WTC11 (cell line): ENCODE data around the gene GRIN2A. TPM values are rescaled to one million over a fixed set of nuclear protein-coding genes. Genes with fewer than 3 reads are reported as not detected.

ENCODE experiments used
- ATAC-seq: fragments of 200-7000 bp; cut with Tn5 transposase; 2 replicates; pipeline ENCODE4 v1.10.0; 2021; ENCODE audit warnings: mild to moderate bottlenecking, moderate library complexity
- CTCF ChIA-PET: fragments of 300-600 bp; sonication (Branson Sonifier 250); formaldehyde crosslinking; loops from one replicate; lab custom pipeline; 2021; ENCODE audit warnings: antibody characterized with exemption; lab: Charles Lee
- POLR2A ChIA-PET: fragments of 350-600 bp; sonication (Branson Sonifier 250); formaldehyde crosslinking; loops from one replicate; lab custom pipeline; 2021; ENCODE audit warnings: antibody characterized with exemption; lab: Charles Lee
- DNase-seq: peaks from one replicate; pipeline ENCODE4 v3.0.0; 2021; ENCODE audit warnings: low spot score
- H3K27ac Mint-ChIP-seq: 2 replicates; pipeline ENCODE4 v1.8.0; 2021; ENCODE audit warnings: mixed read lengths
- H3K27me3 Mint-ChIP-seq: 2 replicates; pipeline ENCODE4 v1.8.0; 2021; ENCODE audit warnings: low read depth, mild to moderate bottlenecking, moderate library complexity, mixed read lengths
- H3K36me3 Mint-ChIP-seq: 2 replicates; pipeline ENCODE4 v1.8.0; 2021; ENCODE audit warnings: mixed read lengths
- H3K4me1 Mint-ChIP-seq: 2 replicates; pipeline ENCODE4 v1.8.0; 2022; ENCODE audit warnings: mixed read lengths
- H3K4me3 Mint-ChIP-seq: 2 replicates; pipeline ENCODE4 v1.8.0; 2021; ENCODE audit warnings: mild to moderate bottlenecking, moderate library complexity, mixed read lengths
- H3K9me3 Mint-ChIP-seq: 2 replicates; pipeline ENCODE4 v1.8.0; 2021; ENCODE audit warnings: mixed read lengths
- ATF1 ChIP-seq: sonication (generic); formaldehyde crosslinking; IDR thresholded peaks from 2 replicates; pipeline ENCODE4 v1.8.1; 2023; ENCODE audit warnings: mild to moderate bottlenecking, moderate library complexity, missing genetic modification reagents
- MXD4 ChIP-seq: fragments of 250-450 bp; sonication (Bioruptor Pico); IDR thresholded peaks from 2 replicates; pipeline ENCODE4 v1.8.0; 2021; ENCODE audit warnings: mild to moderate bottlenecking, moderate library complexity, borderline replicate concordance
- MYBL2 ChIP-seq: sonication (generic); formaldehyde crosslinking; IDR thresholded peaks from 2 replicates; pipeline ENCODE4 v1.8.1; 2023; ENCODE audit warnings: mild to moderate bottlenecking, moderate library complexity, missing genetic modification reagents
- NR2C2 ChIP-seq: sonication (generic); formaldehyde crosslinking; IDR thresholded peaks from 2 replicates; pipeline ENCODE4 v1.8.0; 2022; ENCODE audit warnings: mild to moderate bottlenecking, missing genetic modification reagents
- OVOL2 ChIP-seq: fragments of 250-450 bp; sonication (Bioruptor Pico); IDR thresholded peaks from 2 replicates; pipeline ENCODE4 v1.9.0; 2021; ENCODE audit warnings: mild to moderate bottlenecking, borderline replicate concordance
- PRRX2 ChIP-seq: fragments of 250-450 bp; sonication (Bioruptor Pico); IDR thresholded peaks from 2 replicates; pipeline ENCODE4 v1.8.0; 2021; ENCODE audit warnings: mild to moderate bottlenecking
- ZNF138 ChIP-seq: sonication (generic); formaldehyde crosslinking; conservative IDR thresholded peaks from 2 replicates; pipeline ENCODE4 v1.8.1; 2022; ENCODE audit warnings: mild to moderate bottlenecking, moderate library complexity, missing genetic modification reagents
- ZNF396 ChIP-seq: fragments of 250-450 bp; sonication (Bioruptor Pico); IDR thresholded peaks from 2 replicates; pipeline ENCODE4 v1.8.0; 2021; ENCODE audit warnings: mild to moderate bottlenecking, moderate library complexity, borderline replicate concordance
- total RNA-seq: library from RNA; stranded (reverse); gene quantifications from 3 replicates; pipeline ENCODE4 v1.2.3, GENCODE V29; 2021
- TF ChIP-seq, protein P1 (sequence below): sonication (generic); formaldehyde crosslinking; IDR thresholded peaks from 2 replicates; pipeline ENCODE4 v1.8.0; 2022; ENCODE audit warnings: mild to moderate bottlenecking, missing genetic modification reagents
- TF ChIP-seq, protein P2 (sequence below): sonication (generic); formaldehyde crosslinking; IDR thresholded peaks from 2 replicates; pipeline ENCODE4 v1.8.1; 2023; ENCODE audit warnings: mild to moderate bottlenecking, missing genetic modification reagents, moderate library complexity
- TF ChIP-seq, protein P3 (sequence below): sonication (generic); formaldehyde crosslinking; IDR thresholded peaks from 2 replicates; pipeline ENCODE4 v1.8.1; 2023; ENCODE audit warnings: mild to moderate bottlenecking, missing genetic modification reagents, moderate library complexity
- TF ChIP-seq, protein P4 (sequence below): sonication (generic); formaldehyde crosslinking; IDR thresholded peaks from 2 replicates; pipeline ENCODE4 v1.8.0; 2023; ENCODE audit warnings: missing genetic modification reagents
- TF ChIP-seq, protein P5 (sequence below): sonication (generic); formaldehyde crosslinking; IDR thresholded peaks from 2 replicates; pipeline ENCODE4 v1.8.1; 2023; ENCODE audit warnings: mild to moderate bottlenecking, moderate library complexity, missing genetic modification reagents
- TF ChIP-seq, protein P6 (sequence below): sonication (generic); formaldehyde crosslinking; conservative IDR thresholded peaks from 2 replicates; pipeline ENCODE4 v1.8.1; 2023; ENCODE audit warnings: mild to moderate bottlenecking, low read depth, missing genetic modification reagents, moderate library complexity
- TF ChIP-seq, protein P7 (sequence below): sonication (generic); formaldehyde crosslinking; IDR thresholded peaks from 2 replicates; pipeline ENCODE4 v1.8.1; 2022; ENCODE audit warnings: mild to moderate bottlenecking, missing genetic modification reagents, moderate library complexity, borderline replicate concordance
- TF ChIP-seq, protein P8 (sequence below): sonication (generic); formaldehyde crosslinking; IDR thresholded peaks from 2 replicates; pipeline ENCODE4 v1.8.0; 2023; ENCODE audit warnings: missing genetic modification reagents, mild to moderate bottlenecking, borderline replicate concordance

The GRIN2A gene
- total RNA-seq, 1 experiment from 2014 or later = 3.5 TPM

DNA sequence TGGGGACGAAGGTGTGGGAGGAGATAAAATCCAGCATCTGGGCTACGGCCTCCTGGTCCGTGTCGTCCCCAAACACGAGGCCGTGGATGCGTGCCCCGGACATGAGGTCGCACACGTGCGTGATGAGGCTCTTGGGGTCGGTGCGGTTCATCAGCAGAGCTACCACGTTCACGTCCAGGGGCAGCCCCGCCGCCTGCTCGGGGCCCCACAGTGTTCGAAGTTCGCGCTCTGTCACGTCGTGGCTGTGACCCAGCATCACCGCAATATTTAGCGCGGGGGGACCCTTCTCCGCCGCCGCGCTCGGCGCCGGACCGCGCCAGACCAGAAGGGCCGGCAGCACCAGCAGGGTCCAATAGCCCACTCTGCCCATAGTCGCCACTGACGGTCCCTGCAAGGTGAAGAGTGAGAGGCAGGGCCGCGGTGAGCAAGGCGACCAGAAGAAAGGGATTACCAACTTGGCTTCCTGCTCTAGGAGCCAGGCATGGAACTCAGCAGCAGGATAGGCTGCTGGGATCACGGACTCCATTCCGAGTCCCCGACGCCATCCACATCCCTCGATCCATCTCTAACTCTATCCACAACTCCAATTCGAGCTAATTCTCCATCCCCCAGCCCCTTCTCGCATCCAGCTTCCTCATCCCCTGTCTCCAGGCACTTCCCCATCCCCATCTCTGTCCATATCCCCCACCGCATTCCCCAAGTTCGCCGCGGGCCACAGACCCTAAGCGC lies 2.0 kb downstream of the GRIN2A start (continued):
- TF ChIP-seq, protein P1, sequence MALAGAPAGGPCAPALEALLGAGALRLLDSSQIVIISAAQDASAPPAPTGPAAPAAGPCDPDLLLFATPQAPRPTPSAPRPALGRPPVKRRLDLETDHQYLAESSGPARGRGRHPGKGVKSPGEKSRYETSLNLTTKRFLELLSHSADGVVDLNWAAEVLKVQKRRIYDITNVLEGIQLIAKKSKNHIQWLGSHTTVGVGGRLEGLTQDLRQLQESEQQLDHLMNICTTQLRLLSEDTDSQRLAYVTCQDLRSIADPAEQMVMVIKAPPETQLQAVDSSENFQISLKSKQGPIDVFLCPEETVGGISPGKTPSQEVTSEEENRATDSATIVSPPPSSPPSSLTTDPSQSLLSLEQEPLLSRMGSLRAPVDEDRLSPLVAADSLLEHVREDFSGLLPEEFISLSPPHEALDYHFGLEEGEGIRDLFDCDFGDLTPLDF (CRISPR knock-in tag) = no peak
- TF ChIP-seq, protein P2, sequence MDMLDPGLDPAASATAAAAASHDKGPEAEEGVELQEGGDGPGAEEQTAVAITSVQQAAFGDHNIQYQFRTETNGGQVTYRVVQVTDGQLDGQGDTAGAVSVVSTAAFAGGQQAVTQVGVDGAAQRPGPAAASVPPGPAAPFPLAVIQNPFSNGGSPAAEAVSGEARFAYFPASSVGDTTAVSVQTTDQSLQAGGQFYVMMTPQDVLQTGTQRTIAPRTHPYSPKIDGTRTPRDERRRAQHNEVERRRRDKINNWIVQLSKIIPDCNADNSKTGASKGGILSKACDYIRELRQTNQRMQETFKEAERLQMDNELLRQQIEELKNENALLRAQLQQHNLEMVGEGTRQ = no peak

DNA sequence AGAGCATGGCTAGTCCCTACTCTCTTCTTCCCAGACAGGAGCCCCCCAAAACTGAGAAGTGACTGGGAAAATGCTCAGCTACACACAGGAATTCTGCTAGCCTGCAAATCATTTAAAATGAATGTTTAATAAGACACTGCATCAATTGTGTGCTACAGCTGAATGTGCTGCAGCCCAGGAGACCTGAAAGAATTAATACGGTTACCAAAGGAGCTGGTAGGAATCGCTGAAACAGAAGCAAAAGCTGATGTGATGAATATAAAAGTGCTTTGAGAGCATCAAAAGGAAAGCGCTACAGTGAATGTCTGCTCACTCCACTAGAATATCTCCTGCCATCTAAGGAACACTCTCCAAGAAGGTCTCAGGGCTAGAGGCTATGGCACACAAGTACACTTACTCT lies 3.7 kb downstream of the GRIN2A start:
- Mint-ChIP-seq H3K36me3 (peaks cover 6% of the 10 kb centered on the region; the same call in 1 of the 2 replicates), H3K27ac (no peak overlapping the region), H3K27me3 (peaks cover 45% of the 10 kb centered on the region), H3K9me3 (peaks cover 15% of the 10 kb centered on the region), H3K4me3 (no peak overlapping the region), H3K4me1 (peaks cover 6% of the 10 kb centered on the region; the same call in 1 of the 2 replicates)
- no peak for ATAC-seq
- POLR2A ChIA-PET = no interaction called here
- no peak for DNase-seq
- TF ChIP-seq, protein P3, sequence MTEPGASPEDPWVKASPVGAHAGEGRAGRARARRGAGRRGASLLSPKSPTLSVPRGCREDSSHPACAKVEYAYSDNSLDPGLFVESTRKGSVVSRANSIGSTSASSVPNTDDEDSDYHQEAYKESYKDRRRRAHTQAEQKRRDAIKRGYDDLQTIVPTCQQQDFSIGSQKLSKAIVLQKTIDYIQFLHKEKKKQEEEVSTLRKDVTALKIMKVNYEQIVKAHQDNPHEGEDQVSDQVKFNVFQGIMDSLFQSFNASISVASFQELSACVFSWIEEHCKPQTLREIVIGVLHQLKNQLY (CRISPR knock-in tag) = no peak
- TF ChIP-seq ZNF396 = no peak
- CTCF ChIA-PET = no interaction called here

DNA sequence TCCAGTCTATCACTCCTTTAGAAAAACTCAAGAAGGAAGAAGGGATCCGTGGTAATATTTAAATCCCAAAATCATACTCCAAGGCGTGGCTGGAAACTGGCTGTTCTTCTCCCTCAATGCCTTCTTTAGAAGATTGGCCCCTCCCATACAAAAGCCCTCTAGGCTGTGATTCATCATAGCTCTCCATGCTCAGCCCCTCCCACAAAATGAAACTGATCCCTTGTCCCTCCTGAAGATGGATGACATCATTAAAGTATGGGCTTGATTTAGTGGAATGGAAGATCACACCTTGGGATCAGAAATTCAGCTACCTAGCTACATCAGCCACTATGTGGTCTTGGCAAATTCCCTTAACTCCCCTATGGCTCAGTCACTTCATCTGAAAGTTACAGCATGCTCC lies 4.1 kb downstream of the GRIN2A start:
- H3K4me1 Mint-ChIP-seq = peaks cover 9% of the 10 kb centered on the region
- ChIA-PET CTCF (no interaction called here), POLR2A (no interaction called here)
- peaks cover 41% of the 10 kb centered on the region for H3K27me3 Mint-ChIP-seq
- peaks cover 15% of the 10 kb centered on the region for H3K9me3 Mint-ChIP-seq
- no peak for DNase-seq
- no peak for ATAC-seq
- H3K27ac Mint-ChIP-seq = no peak overlapping the region
- peaks cover 6% of the 10 kb centered on the region; the same call in 1 of the 2 replicates for H3K36me3 Mint-ChIP-seq
- H3K4me3 Mint-ChIP-seq = no peak overlapping the region
- TF ChIP-seq OVOL2 (CRISPR knock-in tag) = no peak
- no peak for TF ChIP-seq MYBL2
- no peak for TF ChIP-seq PRRX2 (CRISPR knock-in tag)
- TF ChIP-seq NR2C2 (CRISPR knock-in tag) = no peak
- TF ChIP-seq ZNF138 (CRISPR knock-in tag) = no peak
- TF ChIP-seq, protein P4, sequence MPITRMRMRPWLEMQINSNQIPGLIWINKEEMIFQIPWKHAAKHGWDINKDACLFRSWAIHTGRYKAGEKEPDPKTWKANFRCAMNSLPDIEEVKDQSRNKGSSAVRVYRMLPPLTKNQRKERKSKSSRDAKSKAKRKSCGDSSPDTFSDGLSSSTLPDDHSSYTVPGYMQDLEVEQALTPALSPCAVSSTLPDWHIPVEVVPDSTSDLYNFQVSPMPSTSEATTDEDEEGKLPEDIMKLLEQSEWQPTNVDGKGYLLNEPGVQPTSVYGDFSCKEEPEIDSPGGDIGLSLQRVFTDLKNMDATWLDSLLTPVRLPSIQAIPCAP = no peak
- TF ChIP-seq, protein P5, sequence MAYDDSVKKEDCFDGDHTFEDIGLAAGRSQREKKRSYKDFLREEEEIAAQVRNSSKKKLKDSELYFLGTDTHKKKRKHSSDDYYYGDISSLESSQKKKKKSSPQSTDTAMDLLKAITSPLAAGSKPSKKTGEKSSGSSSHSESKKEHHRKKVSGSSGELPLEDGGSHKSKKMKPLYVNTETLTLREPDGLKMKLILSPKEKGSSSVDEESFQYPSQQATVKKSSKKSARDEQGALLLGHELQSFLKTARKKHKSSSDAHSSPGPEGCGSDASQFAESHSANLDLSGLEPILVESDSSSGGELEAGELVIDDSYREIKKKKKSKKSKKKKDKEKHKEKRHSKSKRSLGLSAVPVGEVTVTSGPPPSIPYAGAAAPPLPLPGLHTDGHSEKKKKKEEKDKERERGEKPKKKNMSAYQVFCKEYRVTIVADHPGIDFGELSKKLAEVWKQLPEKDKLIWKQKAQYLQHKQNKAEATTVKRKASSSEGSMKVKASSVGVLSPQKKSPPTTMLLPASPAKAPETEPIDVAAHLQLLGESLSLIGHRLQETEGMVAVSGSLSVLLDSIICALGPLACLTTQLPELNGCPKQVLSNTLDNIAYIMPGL = no peak
- TF ChIP-seq ATF1 (CRISPR knock-in tag) = no peak
- TF ChIP-seq, protein P6, sequence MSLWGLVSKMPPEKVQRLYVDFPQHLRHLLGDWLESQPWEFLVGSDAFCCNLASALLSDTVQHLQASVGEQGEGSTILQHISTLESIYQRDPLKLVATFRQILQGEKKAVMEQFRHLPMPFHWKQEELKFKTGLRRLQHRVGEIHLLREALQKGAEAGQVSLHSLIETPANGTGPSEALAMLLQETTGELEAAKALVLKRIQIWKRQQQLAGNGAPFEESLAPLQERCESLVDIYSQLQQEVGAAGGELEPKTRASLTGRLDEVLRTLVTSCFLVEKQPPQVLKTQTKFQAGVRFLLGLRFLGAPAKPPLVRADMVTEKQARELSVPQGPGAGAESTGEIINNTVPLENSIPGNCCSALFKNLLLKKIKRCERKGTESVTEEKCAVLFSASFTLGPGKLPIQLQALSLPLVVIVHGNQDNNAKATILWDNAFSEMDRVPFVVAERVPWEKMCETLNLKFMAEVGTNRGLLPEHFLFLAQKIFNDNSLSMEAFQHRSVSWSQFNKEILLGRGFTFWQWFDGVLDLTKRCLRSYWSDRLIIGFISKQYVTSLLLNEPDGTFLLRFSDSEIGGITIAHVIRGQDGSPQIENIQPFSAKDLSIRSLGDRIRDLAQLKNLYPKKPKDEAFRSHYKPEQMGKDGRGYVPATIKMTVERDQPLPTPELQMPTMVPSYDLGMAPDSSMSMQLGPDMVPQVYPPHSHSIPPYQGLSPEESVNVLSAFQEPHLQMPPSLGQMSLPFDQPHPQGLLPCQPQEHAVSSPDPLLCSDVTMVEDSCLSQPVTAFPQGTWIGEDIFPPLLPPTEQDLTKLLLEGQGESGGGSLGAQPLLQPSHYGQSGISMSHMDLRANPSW (CRISPR knock-in tag) = no peak
- TF ChIP-seq, protein P7, sequence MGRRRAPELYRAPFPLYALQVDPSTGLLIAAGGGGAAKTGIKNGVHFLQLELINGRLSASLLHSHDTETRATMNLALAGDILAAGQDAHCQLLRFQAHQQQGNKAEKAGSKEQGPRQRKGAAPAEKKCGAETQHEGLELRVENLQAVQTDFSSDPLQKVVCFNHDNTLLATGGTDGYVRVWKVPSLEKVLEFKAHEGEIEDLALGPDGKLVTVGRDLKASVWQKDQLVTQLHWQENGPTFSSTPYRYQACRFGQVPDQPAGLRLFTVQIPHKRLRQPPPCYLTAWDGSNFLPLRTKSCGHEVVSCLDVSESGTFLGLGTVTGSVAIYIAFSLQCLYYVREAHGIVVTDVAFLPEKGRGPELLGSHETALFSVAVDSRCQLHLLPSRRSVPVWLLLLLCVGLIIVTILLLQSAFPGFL (CRISPR knock-in tag) = no peak
- TF ChIP-seq MXD4 (CRISPR knock-in tag) = no peak
- TF ChIP-seq, protein P8, sequence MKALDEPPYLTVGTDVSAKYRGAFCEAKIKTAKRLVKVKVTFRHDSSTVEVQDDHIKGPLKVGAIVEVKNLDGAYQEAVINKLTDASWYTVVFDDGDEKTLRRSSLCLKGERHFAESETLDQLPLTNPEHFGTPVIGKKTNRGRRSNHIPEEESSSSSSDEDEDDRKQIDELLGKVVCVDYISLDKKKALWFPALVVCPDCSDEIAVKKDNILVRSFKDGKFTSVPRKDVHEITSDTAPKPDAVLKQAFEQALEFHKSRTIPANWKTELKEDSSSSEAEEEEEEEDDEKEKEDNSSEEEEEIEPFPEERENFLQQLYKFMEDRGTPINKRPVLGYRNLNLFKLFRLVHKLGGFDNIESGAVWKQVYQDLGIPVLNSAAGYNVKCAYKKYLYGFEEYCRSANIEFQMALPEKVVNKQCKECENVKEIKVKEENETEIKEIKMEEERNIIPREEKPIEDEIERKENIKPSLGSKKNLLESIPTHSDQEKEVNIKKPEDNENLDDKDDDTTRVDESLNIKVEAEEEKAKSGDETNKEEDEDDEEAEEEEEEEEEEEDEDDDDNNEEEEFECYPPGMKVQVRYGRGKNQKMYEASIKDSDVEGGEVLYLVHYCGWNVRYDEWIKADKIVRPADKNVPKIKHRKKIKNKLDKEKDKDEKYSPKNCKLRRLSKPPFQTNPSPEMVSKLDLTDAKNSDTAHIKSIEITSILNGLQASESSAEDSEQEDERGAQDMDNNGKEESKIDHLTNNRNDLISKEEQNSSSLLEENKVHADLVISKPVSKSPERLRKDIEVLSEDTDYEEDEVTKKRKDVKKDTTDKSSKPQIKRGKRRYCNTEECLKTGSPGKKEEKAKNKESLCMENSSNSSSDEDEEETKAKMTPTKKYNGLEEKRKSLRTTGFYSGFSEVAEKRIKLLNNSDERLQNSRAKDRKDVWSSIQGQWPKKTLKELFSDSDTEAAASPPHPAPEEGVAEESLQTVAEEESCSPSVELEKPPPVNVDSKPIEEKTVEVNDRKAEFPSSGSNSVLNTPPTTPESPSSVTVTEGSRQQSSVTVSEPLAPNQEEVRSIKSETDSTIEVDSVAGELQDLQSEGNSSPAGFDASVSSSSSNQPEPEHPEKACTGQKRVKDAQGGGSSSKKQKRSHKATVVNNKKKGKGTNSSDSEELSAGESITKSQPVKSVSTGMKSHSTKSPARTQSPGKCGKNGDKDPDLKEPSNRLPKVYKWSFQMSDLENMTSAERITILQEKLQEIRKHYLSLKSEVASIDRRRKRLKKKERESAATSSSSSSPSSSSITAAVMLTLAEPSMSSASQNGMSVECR (CRISPR knock-in tag) = no peak
